GM19395 (cell line): Measurements from ENCODE around the gene TRIO.

ENCODE experiments used
- ATAC-seq: cut with Tn5 transposase; IDR thresholded peaks from one replicate; pipeline ENCODE4 v1.9.1; 2021; ENCODE audit warnings: mild to moderate bottlenecking, moderate library complexity; ENCODE audit not compliant: unreplicated experiment

Gene TRIO

GRCh38 chr5:14145435-14146334 lies 2.5 kb downstream of the TRIO start:
- ATAC-seq, result no peak

GRCh38 chr5:14146725-14147124 lies 3.6 kb downstream of the TRIO start:
- ATAC-seq, result no peak

GRCh38 chr5:14147210-14147609 lies 4.1 kb downstream of the TRIO start:
- ATAC-seq, result no peak

- no peak for ATAC-seq
Measured at GRCh38 chr5:14148483-14148882, 5.3 kb downstream of the TRIO start.

GRCh38 chr5:14148890-14149671 lies 5.9 kb downstream of the TRIO start:
- no peak for ATAC-seq

GRCh38 chr5:14149672-14150274 lies 6.6 kb downstream of the TRIO start:
- no peak for ATAC-seq

- no peak for ATAC-seq
Measured at GRCh38 chr5:14151416-14151815, 8.3 kb downstream of the TRIO start.

GRCh38 chr5:14153071-14153864 lies 10.1 kb downstream of the TRIO start:
- ATAC-seq, result no peak

- peak; percentile 45 for ATAC-seq
Measured at GRCh38 chr5:14153932-14154731, 11.0 kb downstream of the TRIO start.

GRCh38 chr5:14155075-14155474 lies 11.9 kb downstream of the TRIO start:
- peak; percentile 71 for ATAC-seq

- no peak for ATAC-seq
Measured at GRCh38 chr5:14155739-14156138, 12.6 kb downstream of the TRIO start.

GRCh38 chr5:14156290-14156649 lies 13.1 kb downstream of the TRIO start:
- peak; percentile 0 for ATAC-seq

GRCh38 chr5:14156650-14157492 lies 13.7 kb downstream of the TRIO start:
- peak; percentile 65 for ATAC-seq

- no peak for ATAC-seq
Measured at GRCh38 chr5:14157493-14157782, 14.3 kb downstream of the TRIO start.

GRCh38 chr5:14158890-14159666 lies 15.9 kb downstream of the TRIO start:
- no peak for ATAC-seq

- no peak for ATAC-seq
Measured at GRCh38 chr5:14161825-14162556, 18.8 kb downstream of the TRIO start.

GRCh38 chr5:14164164-14165163 lies 21.3 kb downstream of the TRIO start:
- no peak for ATAC-seq
